Raji (cell line): Measurements from ENCODE around the gene FOLR3.

Source experiments
- POLR2A ChIP-seq: IDR thresholded peaks from 2 replicates; pipeline ENCODE4 v1.6.1; 2011; ENCODE audit warnings: low read depth, low read length, control low read depth; ENCODE audit not compliant: insufficient read depth

FOLR3 gene

DNA sequence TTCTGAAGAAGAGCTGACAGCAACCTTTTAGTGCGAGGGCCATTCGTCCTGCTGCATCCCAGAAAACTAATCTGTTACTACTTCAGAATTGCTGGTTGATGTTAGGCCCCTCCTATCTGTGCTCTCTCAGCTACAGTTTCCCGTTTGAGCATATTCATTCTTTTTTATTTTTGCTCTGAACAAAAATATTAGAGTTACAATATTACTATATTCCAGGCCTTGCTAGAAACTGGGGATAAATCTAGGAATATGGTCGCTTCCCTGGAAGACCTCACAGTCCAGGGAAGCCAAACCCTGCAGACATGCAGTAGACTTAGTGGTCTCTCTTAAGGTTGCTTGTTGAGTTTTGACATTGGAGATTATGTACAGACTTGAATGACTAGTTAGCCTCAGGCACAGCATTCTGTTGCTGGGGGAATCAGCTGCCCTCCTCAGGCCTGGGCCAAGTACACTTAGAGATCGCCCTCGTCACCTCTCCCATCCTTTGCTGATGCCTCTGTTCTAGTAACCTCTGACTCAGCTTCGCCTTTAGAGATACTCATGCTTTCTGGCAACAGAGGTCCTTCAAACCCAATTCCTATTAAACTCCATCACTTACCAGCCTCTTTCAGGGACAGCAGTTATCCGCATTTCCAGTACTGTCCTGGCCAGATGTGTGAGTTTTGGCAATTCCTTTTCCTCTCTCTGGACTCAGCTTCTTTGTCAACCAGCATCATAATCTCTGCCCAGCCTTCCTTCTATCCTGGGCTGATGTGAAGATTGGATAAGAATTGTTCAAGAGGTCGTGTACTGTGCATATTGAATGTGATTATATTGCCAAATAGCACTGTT is 22.3 kb upstream of the FOLR3 start:
- no peak for TF ChIP-seq POLR2A

GRCh38 chr11:72114570-72114969 is 21.0 kb upstream of the FOLR3 start:
- TF ChIP-seq POLR2A, result no peak

GRCh38 chr11:72116019-72116755 is 19.3 kb upstream of the FOLR3 start:
- TF ChIP-seq POLR2A, result no peak

- no peak for TF ChIP-seq POLR2A
Observed at GRCh38 chr11:72119198-72119597, 16.3 kb upstream of the FOLR3 start.

- TF ChIP-seq POLR2A, result no peak
Observed at GRCh38 chr11:72120930-72121329, 14.6 kb upstream of the FOLR3 start.

DNA sequence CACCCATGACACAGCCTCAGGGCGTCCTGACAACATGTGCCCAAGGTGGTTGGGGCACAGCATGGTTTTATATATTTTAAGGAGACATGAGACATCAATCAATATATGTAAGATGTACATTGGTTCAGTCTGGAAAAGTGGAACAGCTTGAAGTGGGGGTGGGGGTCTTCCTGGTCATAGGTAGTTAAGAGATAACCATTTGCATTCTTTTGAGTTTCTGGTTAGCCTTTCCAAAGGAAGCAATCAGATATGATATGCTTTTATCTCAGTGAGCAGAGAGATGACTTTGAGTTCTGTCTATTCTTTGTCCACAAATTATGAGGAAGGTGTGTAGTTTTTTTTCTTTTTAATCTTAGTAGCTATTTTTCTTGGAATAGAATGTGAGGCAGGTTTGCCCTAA is 12.9 kb upstream of the FOLR3 start:
- TF ChIP-seq POLR2A, result no peak

GRCh38 chr11:72123117-72123653 is 12.3 kb upstream of the FOLR3 start:
- TF ChIP-seq POLR2A, result no peak

GRCh38 chr11:72124046-72124445 is 11.5 kb upstream of the FOLR3 start:
- TF ChIP-seq POLR2A, result no peak

GRCh38 chr11:72125956-72126355 is 9.6 kb upstream of the FOLR3 start:
- TF ChIP-seq POLR2A, result no peak

GRCh38 chr11:72127923-72128322 is 7.6 kb upstream of the FOLR3 start:
- TF ChIP-seq POLR2A, result no peak

- no peak for TF ChIP-seq POLR2A
Observed at GRCh38 chr11:72129381-72129780, 6.1 kb upstream of the FOLR3 start.

- TF ChIP-seq POLR2A, result no peak
Observed at GRCh38 chr11:72132646-72133045, 2.9 kb upstream of the FOLR3 start.

DNA sequence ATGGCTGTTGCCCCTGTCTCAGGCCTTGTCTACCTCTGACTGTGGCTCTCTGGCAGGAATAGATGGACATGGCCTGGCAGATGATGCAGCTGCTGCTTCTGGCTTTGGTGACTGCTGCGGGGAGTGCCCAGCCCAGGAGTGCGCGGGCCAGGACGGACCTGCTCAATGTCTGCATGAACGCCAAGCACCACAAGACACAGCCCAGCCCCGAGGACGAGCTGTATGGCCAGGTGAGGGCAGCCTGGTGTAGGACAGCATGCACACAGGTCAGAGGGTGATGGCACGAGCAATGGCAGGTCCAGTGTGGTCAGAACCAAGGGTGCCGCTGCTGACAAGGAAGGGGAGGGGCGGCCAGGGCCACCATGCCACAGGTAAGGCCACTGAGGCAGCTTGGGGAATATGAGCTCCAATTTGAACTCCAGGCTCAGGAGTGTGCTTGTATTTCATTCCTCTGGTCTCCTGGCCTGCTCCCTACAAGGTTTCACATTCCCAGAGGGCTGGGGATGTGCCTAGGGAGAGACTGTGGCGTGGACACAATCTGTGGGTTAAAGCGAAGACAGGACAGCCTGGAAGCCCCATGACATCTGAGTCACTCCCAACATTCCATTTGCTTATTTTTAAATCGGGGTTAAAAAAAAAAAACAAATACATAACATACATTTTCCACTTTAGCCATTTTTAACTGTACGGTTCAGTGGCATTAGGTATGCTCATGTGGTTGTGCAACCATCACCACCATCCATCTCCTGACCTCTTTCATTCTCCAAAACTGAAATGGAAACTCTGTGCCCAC is 562 bp downstream of the FOLR3 start:
- no peak for TF ChIP-seq POLR2A

DNA sequence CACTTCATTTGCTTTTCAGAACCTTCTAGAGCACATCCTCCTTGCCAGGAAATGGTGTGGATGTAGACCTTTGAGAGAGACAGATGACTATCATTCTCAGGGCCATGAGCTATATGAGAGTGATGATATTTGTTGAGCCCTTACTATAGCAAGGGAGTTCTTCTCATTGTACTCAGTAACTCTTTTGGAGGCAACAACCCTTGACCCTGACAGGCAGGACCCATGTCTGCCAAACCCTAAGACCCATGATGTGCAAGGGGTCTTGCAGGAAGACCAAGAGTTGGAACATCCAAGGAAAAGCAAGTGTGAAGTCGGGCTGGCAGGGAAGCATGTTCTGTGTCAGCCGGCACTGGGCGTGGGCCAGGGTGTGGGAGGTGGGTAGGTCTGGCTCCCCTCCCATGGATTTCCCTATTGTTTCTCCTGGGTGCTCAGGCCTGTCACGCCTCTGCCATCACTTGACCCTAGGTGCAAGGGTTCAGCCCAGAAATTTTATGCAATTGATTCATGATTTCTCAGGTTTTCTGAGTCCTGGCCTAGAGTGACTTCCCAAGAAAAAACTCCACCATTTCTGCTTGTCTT is 1.2 kb downstream of the FOLR3 start:
- no peak for TF ChIP-seq POLR2A

GRCh38 chr11:72138821-72139390 is 3.4 kb downstream of the FOLR3 start:
- TF ChIP-seq POLR2A, result no peak
